ENCODE results near the gene MDN1.

GRCh38 chr6:89750338-89750737 lies 69.3 kb downstream of the MDN1 start:
- no peak for TF ChIP-seq CTCF (IDR thresholded peaks at IDR 0.05; ENCODE audit: low read length)
- no peak for TF ChIP-seq EZH2phosphoT487 (IDR thresholded peaks at IDR 0.05; ENCODE audit: low read length)
- TF ChIP-seq EZH2 (optimal IDR thresholded peaks at IDR 0.05; ENCODE audit: low read depth, low read length), result no peak
